Calu3 (cell line): ENCODE results near the gene EFTUD2. TPM values are rescaled to one million over a fixed set of nuclear protein-coding genes. Genes with fewer than 3 reads are reported as not detected.

Source experiments
- BruUV-seq: library from RNA; stranded (reverse); fragments of 400-500 nt; replicated peaks from 2 replicates; lab custom pipeline; 2021; lab: Mats Ljungman, UMichigan
- CTCF ChIA-PET: fragments of 300-600 bp; sonication (Branson Sonifier 250); formaldehyde crosslinking; loops from one replicate; lab custom pipeline; 2022; ENCODE audit warnings: antibody characterized with exemption; lab: Charles Lee
- DNase-seq: peaks from one replicate; pipeline ENCODE4 v3.0.0; 2022
- H3K27ac Mint-ChIP-seq: one replicate; pipeline ENCODE4 v1.8.0; 2022; ENCODE audit warnings: mixed read lengths; ENCODE audit not compliant: unreplicated experiment
- H3K27me3 Mint-ChIP-seq: one replicate; pipeline ENCODE4 v1.8.0; 2022; ENCODE audit warnings: mixed read lengths; ENCODE audit not compliant: unreplicated experiment
- H3K36me3 Mint-ChIP-seq: one replicate; pipeline ENCODE4 v1.8.0; 2022; ENCODE audit warnings: mild to moderate bottlenecking, moderate library complexity, mixed read lengths; ENCODE audit not compliant: insufficient read depth, unreplicated experiment
- H3K4me1 Mint-ChIP-seq: one replicate; pipeline ENCODE4 v1.8.0; 2022; ENCODE audit warnings: mild to moderate bottlenecking, low read depth, mixed read lengths; ENCODE audit not compliant: unreplicated experiment
- H3K4me3 Mint-ChIP-seq: one replicate; pipeline ENCODE4 v1.8.0; 2022; ENCODE audit warnings: mild to moderate bottlenecking, low read depth, moderate library complexity, mixed read lengths; ENCODE audit not compliant: unreplicated experiment
- H3K9me3 Mint-ChIP-seq: one replicate; pipeline ENCODE4 v1.8.0; 2022; ENCODE audit warnings: low read depth, mixed read lengths; ENCODE audit not compliant: unreplicated experiment
- CTCF ChIP-seq: fragments of 200-600 bp; IDR thresholded peaks from one replicate; pipeline ENCODE4 v1.8.0; 2022; ENCODE audit warnings: antibody characterized with exemption; ENCODE audit not compliant: unreplicated experiment
- intact Hi-C: fragments of 100-400 bp; cut with micrococcal nuclease; formaldehyde crosslinking; loops from one replicate; pipeline ENCODE4 v1.10.0; 2022; ENCODE audit not compliant: unreplicated experiment
- total RNA-seq: library from RNA; stranded (reverse); gene quantifications from 2 replicates; pipeline ENCODE4 v1.2.3, GENCODE V29; 2022

Gene EFTUD2
- total RNA-seq, 1 experiment from 2014 or later = 197 TPM

DNA sequence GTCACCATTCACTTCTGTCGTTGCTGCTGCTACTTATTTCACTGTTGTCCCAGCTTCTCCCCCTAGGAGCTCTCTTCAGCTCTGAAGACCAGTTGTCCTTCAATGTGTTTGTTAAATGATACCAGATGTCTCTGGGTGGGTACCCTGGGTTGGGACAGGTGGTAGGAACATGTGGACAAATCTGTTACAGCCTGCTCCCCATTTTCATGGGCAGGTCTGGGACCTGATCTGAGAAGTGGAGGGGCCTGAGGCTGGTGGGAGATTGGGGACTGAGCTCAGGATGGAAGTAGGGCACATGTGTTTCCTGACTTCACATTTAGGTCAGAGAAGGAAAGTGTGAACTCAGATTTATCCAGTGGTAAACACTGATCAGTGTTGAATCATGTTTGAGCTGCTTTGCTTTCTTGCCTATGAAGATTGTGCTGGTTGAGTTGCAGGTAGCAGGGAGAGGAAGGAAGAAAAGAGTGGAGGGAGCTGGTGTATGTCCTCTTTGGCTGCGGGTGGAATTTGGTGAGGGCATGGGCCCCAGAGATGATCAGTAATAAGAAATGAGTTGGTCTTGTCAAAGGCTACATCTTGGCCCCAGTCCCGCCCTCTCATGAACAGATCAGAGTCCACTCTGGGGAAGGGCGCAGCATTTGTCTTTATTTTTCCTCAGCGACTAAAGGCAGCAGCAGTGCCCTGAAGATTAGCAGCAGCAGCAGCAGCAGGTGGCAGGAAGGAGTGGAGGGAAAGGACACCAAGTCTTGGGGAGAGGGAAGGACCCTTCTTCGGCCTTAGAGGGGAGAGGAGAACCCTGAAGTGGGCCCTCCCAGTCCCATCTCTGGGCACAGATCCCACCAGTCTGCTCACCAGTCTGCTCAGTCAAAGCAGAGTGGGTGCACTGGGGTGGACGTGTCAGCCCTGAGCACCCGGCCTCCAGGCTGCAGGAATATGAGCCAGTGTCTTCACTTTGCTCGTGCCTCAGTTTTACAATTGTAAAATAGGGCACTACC lies 6.1 kb upstream of the EFTUD2 start:
- CTCF ChIA-PET = interaction anchor here (0.7 to 0.8 kb wide), 2 partner anchors 9 to 108 kb away, joined by 3 read pairs; no protein-coding TSS in a partner anchor
- H3K27me3 Mint-ChIP-seq = peaks cover 23% of the 10 kb centered on the region
- no peak overlapping the region for H3K4me3 Mint-ChIP-seq
- H3K36me3 Mint-ChIP-seq = peaks cover 2% of the 10 kb centered on the region
- no peak for TF ChIP-seq CTCF
- no peaks in the 10 kb centered on the region for H3K9me3 Mint-ChIP-seq
- BruUV-seq = no TSS peak
- DNase-seq = no peak
- peaks cover 22% of the 10 kb centered on the region for H3K4me1 Mint-ChIP-seq
- intact Hi-C loops = no loop called here
- H3K27ac Mint-ChIP-seq = peak overlapping the region; percentile 18

GRCh38 chr17:44904001-44904984 lies 5.0 kb upstream of the EFTUD2 start:
- CTCF ChIA-PET = interaction anchor here (0.8 kb wide), 1 partner anchor 10 kb away, joined by 3 read pairs; no protein-coding TSS in a partner anchor
- BruUV-seq = no TSS peak
- intact Hi-C loops = no loop called here

DNA sequence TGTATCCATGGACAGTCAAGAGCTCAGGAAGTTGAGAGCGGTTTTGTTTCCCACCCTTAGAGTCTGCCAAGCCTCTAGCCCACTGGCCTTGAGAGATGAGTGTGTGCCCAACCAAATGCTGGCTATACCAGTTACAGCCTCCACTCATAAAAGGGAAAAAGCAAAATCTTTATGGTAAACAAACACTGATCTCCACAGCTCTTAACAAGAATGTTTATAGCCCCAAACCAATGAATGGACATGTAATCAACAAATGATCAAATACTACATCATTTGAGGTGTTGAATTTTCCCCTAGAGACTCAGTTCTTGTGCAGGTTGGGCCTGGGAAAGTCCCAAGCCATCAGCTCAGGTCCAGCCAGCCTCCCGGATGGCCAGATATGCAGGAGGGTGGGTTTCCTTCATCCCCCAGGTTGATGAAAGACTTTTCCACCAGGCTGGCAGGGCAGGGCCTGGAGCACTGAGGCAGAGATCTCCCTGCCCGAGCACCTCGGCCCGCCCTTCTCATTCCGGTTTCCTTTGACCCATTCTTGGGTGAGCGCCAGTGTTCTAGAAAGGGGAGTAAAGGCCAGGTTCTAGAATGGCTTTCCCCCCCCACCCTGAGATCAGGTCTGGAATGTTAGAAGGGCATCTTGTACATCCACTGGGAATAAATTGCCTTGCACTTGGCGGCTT lies 3.9 kb upstream of the EFTUD2 start:
- Mint-ChIP-seq H3K27ac (no peak overlapping the region), H3K9me3 (no peaks in the 10 kb centered on the region), H3K4me1 (peaks cover 38% of the 10 kb centered on the region), H3K36me3 (peaks cover 23% of the 10 kb centered on the region), H3K4me3 (no peak overlapping the region), H3K27me3 (peaks cover 23% of the 10 kb centered on the region)
- no peak for DNase-seq
- CTCF ChIA-PET = no interaction called here
- no TSS peak for BruUV-seq
- intact Hi-C loops = no loop called here
- no peak for TF ChIP-seq CTCF

More at GRCh38 chr17:44904001-44904984, 5.0 kb upstream of the EFTUD2 start:
- peaks cover 23% of the 10 kb centered on the region for H3K27me3 Mint-ChIP-seq
- H3K4me3 Mint-ChIP-seq = no peak overlapping the region
- TF ChIP-seq CTCF = no peak
- no peak for DNase-seq
- peaks cover 30% of the 10 kb centered on the region for H3K4me1 Mint-ChIP-seq
- no peak overlapping the region for H3K27ac Mint-ChIP-seq
- no peaks in the 10 kb centered on the region for H3K9me3 Mint-ChIP-seq
- H3K36me3 Mint-ChIP-seq = peaks cover 12% of the 10 kb centered on the region
